ENCODE measurements around the gene LAGE3. TPM values are rescaled to one million over a fixed set of nuclear protein-coding genes. Genes with fewer than 3 reads are reported as not detected.

Gene LAGE3
- polyA plus RNA-seq, 1 donor (not counting 4 experiments of a cell fraction or from before 2014, with no cell fraction given) = 9.3 TPM

GRCh38 chrX:154506483-154507332 lies 27.6 kb upstream of the LAGE3 start:
- DNase-seq (ENCODE audit: low read depth, low spot score) (no peak), FAIRE-seq (no peak)
- no peaks in the 10 kb centered on the region for H3K27me3 ChIP-seq (ENCODE audit: control insufficient read depth, extremely low read depth, insufficient read depth, low read length)
- no peaks in the 10 kb centered on the region for H3K79me2 ChIP-seq (ENCODE audit: control insufficient read depth, insufficient read depth, low read length)
- no peak overlapping the region for H3K27ac ChIP-seq (ENCODE audit: control insufficient read depth, insufficient read depth, low read length)
- peaks cover 3% of the 10 kb centered on the region for H3K9me3 ChIP-seq (ENCODE audit: control insufficient read depth, low read depth, low read length)
- H4K20me1 ChIP-seq (ENCODE audit: control insufficient read depth, extremely low read depth, insufficient read depth, low read length) = no peaks in the 10 kb centered on the region
- no peaks in the 10 kb centered on the region for H3K4me1 ChIP-seq (ENCODE audit: control insufficient read depth, extremely low read depth, insufficient read depth, low read length)
- H3K9me1 ChIP-seq (ENCODE audit: control insufficient read depth, extremely low read depth, insufficient read depth, low read length) = no peaks in the 10 kb centered on the region
- no peaks in the 10 kb centered on the region for H3K36me3 ChIP-seq (ENCODE audit: control insufficient read depth in 2 of 2, extremely low read depth in 1 of 2, insufficient read depth in 2 of 2, low read length in 2 of 2)
- no peak for TF ChIP-seq CTCF (optimal IDR thresholded peaks at IDR 0.05 in 1 of 3, IDR thresholded peaks at IDR 0.05 in 1 of 3, conservative IDR thresholded peaks at IDR 0.05 in 1 of 3; ENCODE audit: extremely low read depth in 1 of 3, insufficient read depth in 2 of 3, low read length in 3 of 3)
- no peak for TF ChIP-seq EZH2 (IDR thresholded peaks at IDR 0.05; ENCODE audit: low read length)
- H2AFZ ChIP-seq (ENCODE audit: control insufficient read depth, low read length) = no peak overlapping the region
- no peak overlapping the region for H3K4me2 ChIP-seq (ENCODE audit: control insufficient read depth, extremely low read depth, insufficient read depth, low read depth, low read length)
- dilution Hi-C loops (cut with MboI; ENCODE audit: extremely low pct_ligation_motif_present, low sequenced_read_pairs) = no loop called here
- no peak overlapping the region for H3K4me3 ChIP-seq (ENCODE audit: control insufficient read depth in 2 of 3, extremely low read depth in 1 of 3, insufficient read depth in 2 of 3, low read depth in 1 of 3, low read length in 3 of 3)
- no peak overlapping the region for H3K9ac ChIP-seq (ENCODE audit: control insufficient read depth, extremely low read depth, insufficient read depth, low read length)

- Histone ChIP-seq H3K9ac (ENCODE audit: control insufficient read depth, extremely low read depth, insufficient read depth, low read length) (no peak overlapping the region), H3K4me3 (ENCODE audit: control insufficient read depth in 2 of 3, extremely low read depth in 1 of 3, insufficient read depth in 2 of 3, low read depth in 1 of 3, low read length in 3 of 3) (no peak overlapping the region), H3K9me1 (ENCODE audit: control insufficient read depth, extremely low read depth, insufficient read depth, low read length) (no peaks in the 10 kb centered on the region), H3K36me3 (ENCODE audit: control insufficient read depth in 2 of 2, extremely low read depth in 1 of 2, insufficient read depth in 2 of 2, low read length in 2 of 2) (no peaks in the 10 kb centered on the region), H3K4me1 (ENCODE audit: control insufficient read depth, extremely low read depth, insufficient read depth, low read length) (no peaks in the 10 kb centered on the region), H3K79me2 (ENCODE audit: control insufficient read depth, insufficient read depth, low read length) (no peaks in the 10 kb centered on the region), H3K27me3 (ENCODE audit: control insufficient read depth, extremely low read depth, insufficient read depth, low read length) (no peaks in the 10 kb centered on the region), H3K27ac (ENCODE audit: control insufficient read depth, insufficient read depth, low read length) (no peak overlapping the region), H2AFZ (ENCODE audit: control insufficient read depth, low read length) (no peak overlapping the region), H3K9me3 (ENCODE audit: control insufficient read depth, low read depth, low read length) (peaks cover 3% of the 10 kb centered on the region), H4K20me1 (ENCODE audit: control insufficient read depth, extremely low read depth, insufficient read depth, low read length) (no peaks in the 10 kb centered on the region), H3K4me2 (ENCODE audit: control insufficient read depth, extremely low read depth, insufficient read depth, low read depth, low read length) (no peak overlapping the region)
- TF ChIP-seq CTCF (optimal IDR thresholded peaks at IDR 0.05 in 1 of 3, IDR thresholded peaks at IDR 0.05 in 1 of 3, conservative IDR thresholded peaks at IDR 0.05 in 1 of 3; ENCODE audit: extremely low read depth in 1 of 3, insufficient read depth in 2 of 3, low read length in 3 of 3) = no peak
- dilution Hi-C loops (cut with MboI; ENCODE audit: extremely low pct_ligation_motif_present, low sequenced_read_pairs) = no loop called here
- no peak for FAIRE-seq
- DNase-seq (ENCODE audit: low read depth, low spot score) = no peak
Observed at GRCh38 chrX:154505734-154506133, 26.7 kb upstream of the LAGE3 start.
